NCI-H1092 treated with DMSO at 0.1 percent for 48 hours (cell line): ENCODE data around the gene POPDC2.

Experiments
- DNase-seq: peaks from one replicate; lab custom pipeline; 2025; lab: John Stamatoyannopoulos, UW

POPDC2 gene

DNA sequence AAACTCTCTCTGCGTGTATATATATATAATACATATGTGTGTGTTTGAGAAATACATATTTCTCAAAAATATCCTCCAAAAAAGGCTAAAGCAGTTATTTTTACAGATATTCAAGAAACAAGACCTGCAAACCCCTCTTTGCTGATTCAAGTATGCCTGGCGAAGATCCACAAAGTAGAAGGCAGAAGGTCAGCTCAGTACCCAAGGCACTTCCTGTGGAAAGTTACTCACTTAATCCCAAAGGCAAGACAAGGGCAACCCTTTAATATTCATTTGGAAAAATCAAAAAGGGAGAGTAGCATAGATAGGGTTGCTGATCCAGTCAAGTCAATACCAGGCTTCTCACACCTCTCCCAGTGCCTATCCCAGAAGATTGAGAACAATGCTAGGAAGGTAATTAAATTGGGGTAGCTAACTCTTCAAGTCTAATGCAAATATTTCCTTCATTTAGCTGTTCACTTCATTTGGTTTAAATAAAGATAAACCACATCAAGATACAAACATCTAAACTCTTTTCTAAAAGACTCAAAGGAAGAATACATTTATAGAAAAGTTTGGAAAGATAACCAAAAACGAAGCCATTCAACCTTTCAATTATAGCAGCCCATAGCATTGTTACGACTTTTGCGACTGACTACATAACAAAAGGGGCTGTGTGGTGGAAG, 9.6 kb upstream of the POPDC2 start:
- no peak for DNase-seq

DNA sequence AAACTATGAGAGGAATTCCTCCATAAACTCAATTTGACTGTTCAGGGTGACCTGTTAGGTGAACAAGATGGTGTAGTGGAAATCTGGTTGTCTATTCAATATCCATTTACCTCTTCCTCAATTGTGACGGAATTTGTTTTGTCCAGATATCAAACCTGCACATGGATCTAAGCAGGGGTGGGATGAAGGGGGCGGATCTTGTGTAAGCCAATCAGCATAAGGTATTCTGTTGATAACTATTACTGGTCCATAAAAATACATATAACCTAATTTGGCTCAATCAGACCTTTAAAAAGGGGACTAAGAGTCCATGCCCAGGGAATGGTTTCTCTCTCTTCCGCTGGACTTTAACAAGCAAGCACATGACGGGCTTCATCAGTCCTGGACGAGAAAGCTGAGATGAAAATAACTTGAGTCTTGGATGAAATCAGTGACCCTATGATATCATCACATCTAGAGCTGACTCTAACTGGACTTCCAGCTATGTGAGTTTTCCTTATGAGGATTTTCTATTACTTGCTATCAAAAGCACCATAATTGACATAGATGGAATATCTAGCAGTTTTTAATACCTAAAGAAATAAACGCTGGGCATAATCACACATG, 5.7 kb upstream of the POPDC2 start:
- DNase-seq: no peak

DNA sequence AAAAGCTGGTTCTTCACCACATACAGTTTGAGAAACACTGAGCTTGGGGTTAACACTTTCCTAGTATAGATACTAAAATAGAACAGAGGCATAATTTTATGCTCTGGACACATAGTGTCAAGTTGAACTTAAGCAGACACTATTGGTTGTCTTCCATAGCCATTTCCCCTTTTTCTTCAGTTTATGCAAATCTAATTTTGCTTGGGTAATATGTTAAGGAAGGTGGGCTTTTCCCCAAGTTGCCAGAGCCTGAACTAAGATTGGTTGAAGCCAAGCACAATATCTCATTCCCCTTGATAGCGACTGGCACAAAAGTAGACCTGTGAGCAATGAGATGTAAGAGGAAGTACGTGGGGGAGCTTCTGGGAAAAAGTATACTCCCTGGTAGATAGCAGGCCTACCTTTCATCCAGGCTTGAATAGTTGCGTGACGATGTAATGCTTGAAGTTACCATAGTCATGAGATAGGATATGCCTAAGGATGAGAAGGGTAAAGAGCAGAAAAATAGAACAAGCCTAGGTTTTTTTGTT, 4.5 kb upstream of the POPDC2 start:
- DNase-seq: no peak

DNA sequence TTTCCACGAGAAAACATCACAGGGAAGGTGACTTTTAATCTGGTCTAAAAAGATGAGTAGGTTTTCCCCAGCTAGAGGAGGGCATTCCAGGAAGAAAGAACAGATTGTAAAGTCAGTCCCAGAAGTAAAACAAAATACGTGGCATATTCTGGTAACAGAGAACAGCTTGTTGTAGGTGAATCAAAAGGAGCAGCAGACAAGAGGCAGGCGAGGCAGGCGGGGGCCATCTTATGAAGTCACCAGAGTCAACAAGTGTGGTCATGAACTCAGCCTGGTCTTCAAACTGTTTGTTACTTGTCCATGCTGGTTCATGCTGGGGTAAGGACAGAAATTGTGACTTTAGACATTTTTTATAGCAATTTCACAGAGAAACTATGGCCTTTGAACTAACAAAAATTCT, 4.0 kb upstream of the POPDC2 start:
- no peak for DNase-seq

DNA sequence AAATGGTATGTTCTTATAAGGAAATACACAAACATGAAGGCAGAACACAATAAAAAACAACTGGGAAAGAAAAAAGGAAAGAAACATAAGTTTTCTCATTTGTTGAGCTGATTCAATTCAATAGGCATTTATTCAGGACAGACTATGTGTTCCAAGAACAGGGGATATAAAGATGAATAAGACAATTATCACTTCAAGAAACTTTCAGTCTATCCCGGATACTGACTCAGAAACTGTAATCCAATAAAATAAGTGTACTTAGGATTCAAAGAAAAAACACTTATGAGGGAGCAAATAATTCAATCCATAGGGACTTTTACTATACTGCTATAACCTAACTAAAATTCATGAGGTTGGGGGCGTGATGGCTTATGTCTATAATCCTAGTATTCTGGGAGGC, 3.5 kb upstream of the POPDC2 start:
- DNase-seq: no peak

DNA sequence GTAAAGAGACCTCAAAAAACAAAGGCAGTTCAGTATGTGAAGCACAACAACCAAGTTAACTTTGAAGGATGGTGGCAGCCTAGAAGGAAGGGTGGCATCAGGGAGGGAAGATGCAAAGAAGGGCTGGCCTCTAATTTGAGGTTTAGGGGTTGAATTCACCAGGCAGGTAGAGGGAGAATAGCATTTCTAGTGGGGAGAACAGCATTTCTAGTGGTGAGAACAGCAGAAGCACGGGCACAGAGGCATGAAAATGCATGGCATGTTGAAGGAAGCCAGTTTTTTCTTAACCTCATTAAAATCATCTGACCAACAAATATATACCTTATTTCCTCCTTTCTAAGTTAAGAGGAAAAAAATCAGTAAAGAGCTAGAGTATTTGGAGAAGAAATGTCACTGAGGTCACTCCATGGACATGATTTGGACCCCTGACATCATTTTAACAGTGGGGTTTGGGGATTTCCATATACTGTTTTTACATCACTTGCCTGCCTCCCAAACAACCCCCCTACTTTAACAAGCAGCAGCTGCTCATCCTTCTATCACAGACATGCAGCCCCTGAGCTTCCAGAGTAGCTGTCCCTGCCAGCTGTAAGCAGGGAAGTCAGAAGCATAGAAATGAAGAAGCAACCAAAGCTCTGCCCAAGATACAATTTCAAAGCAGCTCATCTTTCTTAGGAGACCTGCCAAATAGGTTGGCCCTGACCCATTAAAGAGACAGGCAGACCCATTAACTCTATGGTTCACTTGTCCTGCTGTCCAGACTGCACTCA, 2.4 kb upstream of the POPDC2 start:
- DNase-seq: no peak

DNA sequence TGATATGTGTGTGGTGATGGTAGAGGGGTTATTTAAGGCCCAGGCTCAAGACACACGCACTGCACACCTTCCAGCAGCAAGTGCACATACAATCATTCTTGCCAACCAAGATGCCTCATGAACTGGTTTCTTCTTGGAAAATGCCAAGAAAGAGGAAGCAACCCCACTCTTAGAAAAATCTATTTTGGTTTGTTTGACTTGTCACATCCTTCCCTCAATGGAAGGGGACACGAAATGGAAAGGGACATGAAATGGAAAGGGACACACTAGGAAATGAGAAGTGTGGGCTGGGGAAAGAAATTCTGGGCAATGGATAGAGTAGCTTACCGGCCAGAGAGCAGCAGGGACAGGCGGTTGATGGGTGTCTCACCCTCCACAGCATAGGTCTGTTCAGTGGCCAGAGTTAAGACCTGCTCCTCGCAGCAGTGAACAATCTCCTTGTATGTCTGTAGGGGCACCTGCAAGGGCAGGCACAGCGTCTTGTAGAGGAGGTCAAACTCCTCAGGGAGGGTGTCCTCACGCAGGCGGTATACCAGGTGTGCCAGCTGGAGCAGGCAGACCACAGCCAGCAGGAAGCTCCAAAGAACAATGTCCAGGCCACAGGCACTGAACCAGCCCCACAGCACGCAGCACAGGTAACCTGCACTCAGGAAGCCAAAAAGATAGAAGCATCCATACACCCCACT, 640 bp downstream of the POPDC2 start:
- DNase-seq: no peak

DNA sequence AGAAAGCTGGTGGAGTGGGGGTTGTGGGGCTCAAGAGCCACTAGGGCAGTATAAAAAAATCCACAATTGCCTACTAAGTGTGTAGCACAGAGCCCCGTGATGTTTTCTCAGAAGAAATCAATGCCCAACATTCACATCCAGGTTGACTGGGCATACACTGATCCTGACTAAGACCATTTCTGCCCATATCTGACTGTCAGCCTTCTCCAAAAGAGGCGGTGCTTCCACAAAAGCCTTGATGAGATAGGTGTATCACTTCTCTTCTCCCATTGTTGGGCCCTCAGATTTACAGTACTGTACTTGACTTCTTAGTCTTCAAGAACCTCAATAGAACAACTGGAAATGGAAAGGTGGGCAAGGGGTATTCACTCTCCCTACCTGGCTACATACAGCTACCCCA, 1.4 kb downstream of the POPDC2 start:
- no peak for DNase-seq

DNA sequence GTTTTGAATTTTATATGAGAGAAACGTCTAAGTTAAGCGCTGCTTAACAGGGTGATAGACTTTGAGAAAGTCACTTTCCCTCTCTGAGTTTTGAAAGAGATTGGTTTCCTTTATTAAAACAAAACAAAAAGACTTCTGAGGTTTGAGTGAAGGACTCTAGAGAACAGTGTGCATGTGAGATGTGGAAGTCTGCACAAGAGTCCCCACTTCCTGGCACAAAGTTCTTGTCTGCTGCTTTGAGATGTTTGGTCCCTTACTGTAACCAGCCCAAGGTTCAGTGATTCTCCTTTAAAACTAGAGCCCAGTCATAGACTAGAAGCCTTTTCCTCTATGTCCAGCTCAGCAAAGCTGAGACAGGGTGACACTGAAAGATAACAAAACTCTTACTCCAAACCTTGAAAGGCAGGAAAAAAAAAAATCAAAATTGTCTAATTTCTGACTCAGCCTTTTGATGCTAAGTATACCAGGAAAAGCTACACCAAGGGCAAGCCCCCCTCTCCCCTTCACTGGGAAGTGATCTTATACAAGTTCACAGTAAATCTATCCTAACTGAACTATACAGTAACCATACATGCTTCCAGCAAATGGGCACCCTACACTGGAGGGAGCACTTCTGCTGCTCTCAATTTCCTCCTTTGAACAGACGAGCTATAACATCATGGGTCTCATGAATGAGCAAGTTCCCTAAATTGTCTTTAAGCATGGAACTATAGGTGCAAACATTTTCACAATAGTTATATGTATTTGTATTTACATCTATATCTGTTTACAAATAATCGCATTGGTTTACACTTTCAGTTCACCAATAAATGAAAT, 2.3 kb downstream of the POPDC2 start:
- no peak for DNase-seq

DNA sequence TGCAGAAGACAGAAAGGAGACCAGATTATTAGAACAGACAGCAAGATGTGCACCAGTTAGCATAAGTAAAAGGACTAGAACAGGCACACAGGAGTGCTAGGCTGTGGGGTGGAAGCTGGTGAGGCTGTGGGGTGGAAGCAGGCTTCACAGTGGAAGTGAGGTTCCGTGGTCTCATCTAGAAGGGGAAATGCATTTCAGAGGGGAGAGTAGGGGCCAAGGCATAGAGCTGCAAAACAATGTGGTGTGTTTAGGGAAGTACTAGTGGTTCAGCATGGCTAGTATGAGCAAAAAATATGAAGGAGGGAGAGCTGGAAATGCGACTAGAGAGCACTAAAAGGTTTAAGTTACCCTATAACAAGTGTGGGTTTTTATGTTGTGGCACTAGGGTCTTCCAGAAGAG, 6.5 kb downstream of the POPDC2 start:
- DNase-seq: no peak

DNA sequence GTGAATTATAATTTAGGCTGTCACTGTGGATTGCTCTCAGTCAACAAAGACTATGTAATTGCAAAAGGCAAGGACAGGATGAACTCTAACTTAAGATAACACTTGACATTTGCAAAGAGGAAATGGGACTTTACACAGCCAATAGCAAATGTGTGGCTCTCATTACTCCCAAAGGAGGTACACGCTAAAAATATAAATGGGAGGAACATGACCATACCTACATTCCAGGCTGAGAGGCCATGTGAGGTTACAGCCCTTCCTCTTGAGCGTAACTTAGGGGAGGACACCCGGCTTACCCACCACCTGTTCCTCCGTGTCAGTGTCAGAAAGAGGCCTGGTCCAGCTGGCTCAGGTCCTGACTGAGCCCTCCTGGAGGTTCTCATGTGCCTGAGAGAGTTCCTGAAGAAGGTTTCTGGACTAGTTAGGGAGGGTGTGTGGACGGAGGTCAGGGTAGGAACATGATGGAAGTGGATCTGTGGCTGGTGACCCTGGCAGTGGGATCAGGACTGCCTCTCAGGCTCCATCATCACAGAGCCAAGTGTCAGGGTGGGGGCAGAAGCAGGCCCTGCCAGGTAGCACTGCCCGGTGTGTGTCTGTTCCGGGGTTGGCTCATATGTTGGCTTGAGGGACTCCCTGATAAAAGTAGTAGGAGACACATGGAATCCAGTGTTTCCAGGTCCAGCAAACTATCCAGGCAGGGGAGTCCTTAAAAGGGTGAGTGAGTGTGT, 7.9 kb downstream of the POPDC2 start:
- no peak for DNase-seq

DNA sequence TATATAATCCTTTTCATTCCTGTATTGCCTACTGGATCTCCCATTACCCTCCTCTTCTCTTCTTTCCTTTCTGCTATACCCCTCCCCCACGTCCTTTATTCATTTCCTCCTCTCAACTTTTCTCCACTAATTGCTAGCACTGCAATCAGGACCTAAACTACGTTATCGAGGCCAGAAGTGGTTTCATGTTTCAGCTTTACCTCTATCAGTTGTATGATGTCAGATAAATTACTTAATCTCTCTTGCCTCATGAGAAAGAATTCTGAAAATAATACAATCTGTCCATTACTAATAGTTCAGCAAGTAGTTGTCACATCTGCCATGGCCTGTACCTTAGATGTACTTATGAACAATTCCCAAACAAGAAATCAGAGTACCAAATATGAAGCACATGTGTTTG, 10.6 kb downstream of the POPDC2 start:
- DNase-seq: no peak

DNA sequence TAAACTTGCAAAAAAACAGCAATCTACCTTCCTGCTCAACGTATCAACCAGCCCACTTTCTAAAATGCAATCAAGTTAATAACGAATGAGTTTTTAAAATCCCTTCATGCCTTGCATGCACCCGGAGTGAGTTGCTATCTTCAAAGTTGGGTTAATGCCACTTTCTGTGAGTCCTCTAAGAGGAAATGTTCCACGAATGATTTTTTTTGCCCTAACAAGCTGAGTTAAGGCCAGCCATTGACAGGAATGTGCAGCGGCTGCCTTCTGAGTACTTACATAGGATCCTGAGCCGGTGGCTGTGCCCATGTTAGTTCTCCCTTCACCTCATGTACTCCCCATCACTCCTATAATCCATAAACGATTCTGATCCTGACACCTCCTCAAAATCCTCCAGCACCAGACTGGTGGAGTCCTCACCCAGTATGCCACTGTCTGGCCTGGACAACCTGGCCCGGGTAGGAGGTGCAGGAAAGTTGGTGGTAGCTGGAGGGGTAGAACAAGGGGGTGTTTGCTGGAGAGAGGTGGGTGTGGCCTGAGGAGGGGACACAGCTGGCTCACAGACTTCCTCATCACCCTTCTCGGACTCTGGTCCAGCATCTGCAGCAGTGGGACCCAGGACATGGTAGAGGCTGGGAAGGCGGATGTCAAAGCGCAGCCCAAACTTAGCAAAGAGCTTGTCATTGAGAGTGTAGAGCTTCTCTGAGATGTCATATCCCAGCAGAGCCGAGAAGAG, 12.4 kb downstream of the POPDC2 start:
- no peak for DNase-seq

DNA sequence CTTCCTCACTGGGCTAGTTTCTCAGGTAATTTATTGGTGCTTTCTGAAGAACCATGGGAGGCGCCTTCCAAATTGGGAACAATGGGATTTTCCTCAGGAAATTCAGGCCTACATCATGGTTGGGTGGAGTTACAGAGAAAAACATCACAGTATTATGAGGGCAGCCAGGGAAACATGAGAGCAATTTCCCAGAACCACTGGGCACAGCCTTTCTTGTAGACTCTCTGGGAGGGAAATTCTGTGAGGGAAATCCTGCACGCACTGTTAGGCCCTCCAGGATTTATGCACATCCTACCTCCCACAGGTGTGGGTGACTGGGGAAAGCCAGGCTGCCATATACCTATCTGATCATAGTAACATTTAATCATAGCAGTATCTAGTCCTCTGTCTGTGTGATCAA, 13.2 kb downstream of the POPDC2 start:
- no peak for DNase-seq

DNA sequence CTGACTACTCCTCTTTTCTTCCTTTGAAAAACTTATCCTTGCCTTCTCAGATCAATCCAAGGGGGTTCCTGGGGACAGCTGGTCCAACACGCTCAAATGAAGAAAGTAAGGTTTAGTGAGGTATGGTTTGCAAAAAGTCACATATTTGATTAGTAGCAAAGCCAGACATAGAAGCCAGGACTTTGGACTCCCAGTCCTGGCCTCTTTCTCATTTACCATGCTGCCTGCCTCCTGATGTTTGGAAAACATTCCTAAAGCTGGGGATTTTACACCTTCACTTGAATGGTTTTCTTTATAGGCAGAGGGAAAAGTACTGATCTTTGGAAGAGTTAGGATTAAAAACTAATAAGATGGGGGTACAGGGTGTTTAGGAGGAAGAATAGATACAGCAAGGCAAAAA, 14.6 kb downstream of the POPDC2 start:
- no peak for DNase-seq

DNA sequence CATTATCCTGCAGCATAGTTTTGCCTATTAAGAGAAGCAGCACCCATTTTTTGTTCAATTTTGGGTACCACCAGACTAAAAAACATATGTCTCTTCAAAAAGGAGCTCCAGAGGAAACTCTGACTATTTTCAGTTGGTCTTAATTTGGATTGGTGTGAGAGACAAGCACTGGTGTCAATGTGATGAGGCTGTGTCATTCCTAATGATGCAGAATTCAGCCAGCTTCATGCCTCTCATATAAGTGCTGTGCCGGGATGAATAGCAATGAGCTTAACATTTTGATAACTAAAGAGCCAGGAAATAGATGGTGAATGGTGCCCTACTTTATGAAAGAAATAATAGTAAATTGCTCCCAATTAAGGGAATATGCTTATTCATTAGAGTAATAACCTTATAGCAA, 15.9 kb downstream of the POPDC2 start:
- DNase-seq: no peak

DNA sequence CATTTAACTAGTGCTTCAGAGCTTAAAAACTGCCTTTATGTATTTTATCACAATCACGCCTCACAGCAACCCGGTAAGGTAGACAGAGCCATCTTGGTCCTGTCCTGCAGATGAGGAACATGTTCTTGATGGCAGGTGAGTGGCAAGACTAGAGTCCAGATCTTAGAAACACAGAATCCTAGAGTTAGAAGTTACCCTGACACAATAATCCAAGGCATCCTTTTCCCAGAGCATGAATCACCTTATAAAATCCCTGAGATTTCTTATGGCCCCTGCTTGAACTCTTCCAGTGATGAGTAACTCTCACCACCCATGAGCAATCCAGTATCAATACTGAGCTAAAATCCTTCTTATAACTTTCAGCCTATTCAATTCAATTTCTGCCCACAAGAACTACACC, 16.9 kb downstream of the POPDC2 start:
- no peak for DNase-seq

DNA sequence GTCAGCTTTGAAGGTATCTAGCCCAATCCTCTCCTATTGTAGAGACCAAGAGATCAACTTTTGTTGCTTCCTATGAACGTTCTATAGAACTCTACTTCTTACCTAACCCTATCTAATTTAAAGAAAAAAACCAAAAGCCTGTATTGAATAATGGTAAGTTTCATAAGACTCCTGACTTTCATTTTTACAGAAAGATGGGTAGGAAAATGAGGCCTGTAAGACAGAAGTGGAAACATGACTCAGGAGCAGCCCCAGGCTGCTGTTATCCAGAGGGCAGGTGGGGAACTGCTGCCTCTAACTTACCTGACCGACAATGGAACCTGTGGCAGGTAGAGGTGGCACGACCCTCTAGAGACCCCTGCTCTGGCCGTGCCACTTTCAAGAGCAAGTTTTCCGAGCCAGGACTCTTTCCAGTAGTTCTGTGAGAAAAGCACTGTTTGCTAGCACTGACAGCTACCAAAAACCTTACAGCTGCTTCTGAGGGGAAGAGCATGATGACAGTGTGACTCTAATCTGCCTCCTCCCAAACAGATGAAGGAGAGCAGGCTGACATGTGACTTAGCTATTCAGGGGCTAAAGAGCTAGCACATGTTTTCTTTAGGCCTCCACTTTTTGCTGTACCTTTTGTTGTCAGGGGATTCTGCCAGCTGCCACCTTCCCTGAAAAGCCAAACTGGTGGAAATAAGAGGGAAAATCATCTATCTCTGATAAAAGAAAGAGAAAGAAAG, 17.5 kb downstream of the POPDC2 start:
- DNase-seq: no peak

DNA sequence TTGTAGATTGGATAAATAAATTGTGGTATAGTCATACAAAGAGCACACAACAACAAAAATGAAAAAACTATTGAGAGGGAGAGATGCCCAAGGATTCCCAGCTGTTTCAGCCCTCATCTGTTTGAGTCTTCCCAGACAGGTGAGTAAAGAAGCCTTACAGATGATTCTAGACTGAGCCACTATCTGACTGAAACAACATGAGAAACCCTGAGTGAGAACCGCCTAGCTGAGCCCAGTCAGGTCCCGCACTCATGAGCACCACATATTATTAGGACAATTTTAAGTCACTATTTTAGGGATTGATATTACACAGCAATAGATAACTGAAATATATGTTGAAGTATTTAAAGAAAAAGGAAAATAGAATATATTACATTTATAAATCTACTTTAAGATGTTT, 19.0 kb downstream of the POPDC2 start:
- DNase-seq: no peak
